DND-41 (cell line): ENCODE results near the gene GRB7.

Experiments used
- ATAC-seq: fragments of 200-7000 bp; cut with Tn5 transposase; 3 replicates; pipeline ENCODE4 v1.9.1; 2021; ENCODE audit warnings: low read depth; ENCODE audit not compliant: insufficient read depth
- DNase-seq: peaks from one replicate; pipeline ENCODE4 v3.0.0-alpha.2; 2020
- H2AFZ ChIP-seq: 2 replicates; pipeline ENCODE4 v1.6.0; 2012; ENCODE audit warnings: low read depth, low read length
- H3K27ac ChIP-seq: 2 replicates; pipeline ENCODE4 v1.5.1; 2012; ENCODE audit warnings: low read length, inconsistent platforms
- H3K27me3 ChIP-seq: fragments of 200-600 bp; sonication (generic); 2 replicates; pipeline ENCODE4 v1.6.0; 2012; ENCODE audit warnings: low read length, mild to moderate bottlenecking, inconsistent platforms; ENCODE audit not compliant: insufficient read depth, poor library complexity
- H3K36me3 ChIP-seq: 2 replicates; pipeline ENCODE4 v1.5.1; 2012; ENCODE audit warnings: low read length, inconsistent platforms; ENCODE audit not compliant: insufficient read depth
- H3K4me1 ChIP-seq: 2 replicates; pipeline ENCODE4 v1.5.1; 2012; ENCODE audit warnings: mild to moderate bottlenecking, low read length; ENCODE audit not compliant: insufficient read depth
- H3K4me2 ChIP-seq: 2 replicates; pipeline ENCODE4 v1.6.0; 2012; ENCODE audit warnings: mild to moderate bottlenecking, moderate library complexity, low read length, inconsistent platforms; ENCODE audit not compliant: insufficient read depth
- H3K4me3 ChIP-seq, 2 experiments: fragments of 200-600 bp in 1 of 2; shearing (Covaris generic) in 1 of 2; 2 replicates each; pipeline ENCODE4 v1.5.1; 2012 to 2016; ENCODE audit warnings: inconsistent platforms in 2 of 2, low read length in 2 of 2, mild to moderate bottlenecking in 2 of 2, low read depth in 1 of 2, moderate library complexity in 1 of 2
- H3K79me2 ChIP-seq: 2 replicates; pipeline ENCODE4 v1.6.0; 2012; ENCODE audit warnings: low read length, inconsistent platforms; ENCODE audit not compliant: insufficient read depth
- H3K9ac ChIP-seq: 2 replicates; pipeline ENCODE4 v1.6.0; 2012; ENCODE audit warnings: low read depth, mild to moderate bottlenecking, inconsistent platforms, low read length, moderate library complexity
- H3K9me3 ChIP-seq: 2 replicates; pipeline ENCODE4 v1.5.1; 2012; ENCODE audit warnings: low read length, moderate library complexity, mild to moderate bottlenecking, inconsistent platforms; ENCODE audit not compliant: insufficient read depth, severe bottlenecking
- H4K20me1 ChIP-seq: 2 replicates; pipeline ENCODE4 v1.6.0; 2012; ENCODE audit warnings: low read length; ENCODE audit not compliant: insufficient read depth
- EZH2 ChIP-seq: IDR thresholded peaks from 3 replicates; pipeline ENCODE4 v1.6.1; 2012; ENCODE audit warnings: borderline replicate concordance, low read depth, mild to moderate bottlenecking, moderate library complexity, low read length, inconsistent platforms; ENCODE audit not compliant: severe bottlenecking
- TF ChIP-seq, protein P1 (sequence below): IDR thresholded peaks from 2 replicates; pipeline ENCODE4 v1.5.1; 2012; ENCODE audit warnings: borderline replicate concordance, low read length, moderate library complexity, mild to moderate bottlenecking; ENCODE audit not compliant: poor library complexity, severe bottlenecking; ENCODE audit errors: extremely low read depth

Gene GRB7

DNA sequence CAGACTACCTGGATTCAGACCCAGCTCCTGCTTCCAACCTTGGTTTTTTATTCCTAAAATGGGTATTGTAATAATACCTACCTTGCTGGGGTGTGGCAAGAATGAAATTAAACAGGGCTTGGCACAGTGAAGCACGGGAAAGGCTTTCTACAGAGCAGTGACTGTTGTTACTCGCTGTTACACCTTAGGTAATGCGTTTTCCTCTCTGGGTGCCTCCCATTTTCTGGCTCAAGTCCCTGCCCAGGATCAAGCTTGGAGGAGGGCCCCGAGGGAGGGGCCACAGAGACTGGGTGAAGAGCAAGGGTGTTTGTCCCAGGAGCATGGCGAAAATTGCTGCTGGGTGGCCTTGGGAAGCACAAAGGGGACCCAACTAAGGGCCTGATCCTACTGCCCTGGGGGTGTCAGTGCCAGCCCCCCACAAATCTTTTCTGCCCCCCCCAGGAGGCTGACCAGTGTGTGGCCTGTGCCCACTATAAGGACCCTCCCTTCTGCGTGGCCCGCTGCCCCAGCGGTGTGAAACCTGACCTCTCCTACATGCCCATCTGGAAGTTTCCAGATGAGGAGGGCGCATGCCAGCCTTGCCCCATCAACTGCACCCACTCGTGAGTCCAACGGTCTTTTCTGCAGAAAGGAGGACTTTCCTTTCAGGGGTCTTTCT, 20.7 kb upstream of the GRB7 start:
- DNase-seq (no peak), ATAC-seq (no peak)
- Histone ChIP-seq H3K9me3 (no peaks in the 10 kb centered on the region), H4K20me1 (no peaks in the 10 kb centered on the region), H3K4me2 (no peak overlapping the region), H3K4me3 (no peak overlapping the region), H3K79me2 (no peaks in the 10 kb centered on the region), H3K27ac (no peak overlapping the region), H3K4me1 (no peaks in the 10 kb centered on the region), H2AFZ (no peak overlapping the region), H3K9ac (no peak overlapping the region), H3K27me3 (no peaks in the 10 kb centered on the region), H3K36me3 (no peaks in the 10 kb centered on the region)
- TF ChIP-seq, protein P1, sequence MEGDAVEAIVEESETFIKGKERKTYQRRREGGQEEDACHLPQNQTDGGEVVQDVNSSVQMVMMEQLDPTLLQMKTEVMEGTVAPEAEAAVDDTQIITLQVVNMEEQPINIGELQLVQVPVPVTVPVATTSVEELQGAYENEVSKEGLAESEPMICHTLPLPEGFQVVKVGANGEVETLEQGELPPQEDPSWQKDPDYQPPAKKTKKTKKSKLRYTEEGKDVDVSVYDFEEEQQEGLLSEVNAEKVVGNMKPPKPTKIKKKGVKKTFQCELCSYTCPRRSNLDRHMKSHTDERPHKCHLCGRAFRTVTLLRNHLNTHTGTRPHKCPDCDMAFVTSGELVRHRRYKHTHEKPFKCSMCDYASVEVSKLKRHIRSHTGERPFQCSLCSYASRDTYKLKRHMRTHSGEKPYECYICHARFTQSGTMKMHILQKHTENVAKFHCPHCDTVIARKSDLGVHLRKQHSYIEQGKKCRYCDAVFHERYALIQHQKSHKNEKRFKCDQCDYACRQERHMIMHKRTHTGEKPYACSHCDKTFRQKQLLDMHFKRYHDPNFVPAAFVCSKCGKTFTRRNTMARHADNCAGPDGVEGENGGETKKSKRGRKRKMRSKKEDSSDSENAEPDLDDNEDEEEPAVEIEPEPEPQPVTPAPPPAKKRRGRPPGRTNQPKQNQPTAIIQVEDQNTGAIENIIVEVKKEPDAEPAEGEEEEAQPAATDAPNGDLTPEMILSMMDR = no peak
- TF ChIP-seq EZH2 = no peak

DNA sequence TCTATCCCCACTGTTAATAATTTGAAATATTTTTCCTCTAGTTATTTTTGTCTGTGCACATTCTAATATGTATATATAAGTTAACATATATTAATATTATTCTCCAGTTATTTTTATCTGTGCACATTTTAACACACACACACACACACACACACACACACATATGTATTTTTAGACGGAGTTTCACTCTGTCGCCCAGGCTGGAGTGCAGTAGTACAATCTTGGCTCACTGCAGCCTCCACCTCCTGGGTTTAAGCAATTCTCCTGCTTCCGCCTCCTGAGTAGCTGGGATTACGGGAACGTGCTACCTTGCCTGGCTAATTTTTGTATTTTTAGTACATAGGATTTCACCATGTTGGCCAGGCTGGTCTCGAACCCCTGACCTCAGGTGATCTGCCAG, 20.1 kb upstream of the GRB7 start:
- Histone ChIP-seq H3K27me3 (no peaks in the 10 kb centered on the region), H3K9ac (no peak overlapping the region), H3K27ac (no peak overlapping the region), H2AFZ (no peak overlapping the region), H3K4me2 (no peak overlapping the region), H4K20me1 (no peaks in the 10 kb centered on the region), H3K36me3 (no peaks in the 10 kb centered on the region), H3K79me2 (no peaks in the 10 kb centered on the region), H3K9me3 (no peaks in the 10 kb centered on the region), H3K4me1 (no peaks in the 10 kb centered on the region), H3K4me3 (no peak overlapping the region)
- ATAC-seq (no peak), DNase-seq (no peak)
- TF ChIP-seq, protein P1 = no peak
- no peak for TF ChIP-seq EZH2

DNA sequence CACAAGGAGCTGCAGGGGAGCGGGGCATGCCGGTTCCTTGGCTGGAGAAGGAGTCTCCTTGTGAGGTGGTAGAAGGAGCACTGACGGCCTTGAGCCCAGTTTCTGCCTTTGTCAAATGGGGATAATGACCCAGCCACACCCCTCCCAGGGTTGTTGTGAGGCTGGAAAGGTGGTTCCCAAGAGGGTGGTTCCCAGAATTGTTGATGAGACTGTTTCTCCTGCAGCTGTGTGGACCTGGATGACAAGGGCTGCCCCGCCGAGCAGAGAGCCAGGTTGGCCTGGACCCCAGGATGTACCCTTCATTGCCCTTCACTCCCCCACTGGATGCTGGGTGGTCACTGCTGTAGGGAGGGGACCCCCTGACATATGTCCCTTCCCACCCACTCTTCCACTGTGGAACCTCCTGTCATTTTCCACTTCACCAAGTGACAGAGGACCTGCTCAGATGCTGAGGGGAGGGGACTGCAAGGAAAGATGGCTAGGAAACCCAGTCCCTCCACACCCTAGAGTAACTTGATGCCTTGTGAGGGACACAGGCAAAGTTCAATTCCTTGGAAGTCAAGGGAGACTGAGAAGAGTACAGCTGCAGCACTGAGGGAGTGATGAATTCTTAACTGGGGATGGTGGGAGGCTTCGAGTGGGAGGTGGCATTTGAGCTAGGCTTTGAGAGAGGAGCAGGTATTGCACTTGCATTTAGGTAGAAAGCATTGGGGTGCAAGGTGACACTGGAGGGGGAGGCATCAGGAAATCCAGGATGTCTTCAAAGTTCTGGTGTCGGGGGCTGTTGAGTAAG, 18.0 kb upstream of the GRB7 start:
- no peak for DNase-seq
- no peaks in the 10 kb centered on the region for H4K20me1 ChIP-seq

More for the DNA sequence above, 18.0 kb upstream of the GRB7 start:
- Histone ChIP-seq H2AFZ (no peak overlapping the region), H3K27ac (no peak overlapping the region), H3K79me2 (no peaks in the 10 kb centered on the region), H3K9me3 (no peaks in the 10 kb centered on the region), H3K4me2 (no peak overlapping the region), H3K36me3 (no peaks in the 10 kb centered on the region), H3K27me3 (no peaks in the 10 kb centered on the region), H3K4me1 (no peaks in the 10 kb centered on the region), H3K4me3 (no peak overlapping the region), H3K9ac (no peak overlapping the region)
- no peak for TF ChIP-seq EZH2
- TF ChIP-seq, protein P1 = no peak
- no peak for ATAC-seq
